Skeletal muscle cell (primary cell): ENCODE measurements around the gene POM121L2.

ENCODE experiments used
- DNase-seq: peaks from one replicate; pipeline ENCODE4 v3.0.0-alpha.2; 2010; ENCODE audit warnings: low read depth
- H3K4me3 ChIP-seq: 2 replicates; pipeline ENCODE4 v1.5.1; 2011; ENCODE audit warnings: low read depth, mild to moderate bottlenecking, control low read depth, low read length, moderate library complexity

Gene POM121L2

GRCh38 chr6:27312146-27312949 is at the start of gene POM121L2:
TSS of gene POM121L2 (minus strand) at chr6:27312273. CDS start at chr6:27312170, 103 bp downstream.
- no peak for DNase-seq
- peak within 1 kb of the TSS; percentile 58 for H3K4me3 ChIP-seq

GRCh38 chr6:27359231-27359630 is 47.2 kb upstream of the POM121L2 start:
- no peak overlapping the region for H3K4me3 ChIP-seq
- DNase-seq, result no peak

DNA sequence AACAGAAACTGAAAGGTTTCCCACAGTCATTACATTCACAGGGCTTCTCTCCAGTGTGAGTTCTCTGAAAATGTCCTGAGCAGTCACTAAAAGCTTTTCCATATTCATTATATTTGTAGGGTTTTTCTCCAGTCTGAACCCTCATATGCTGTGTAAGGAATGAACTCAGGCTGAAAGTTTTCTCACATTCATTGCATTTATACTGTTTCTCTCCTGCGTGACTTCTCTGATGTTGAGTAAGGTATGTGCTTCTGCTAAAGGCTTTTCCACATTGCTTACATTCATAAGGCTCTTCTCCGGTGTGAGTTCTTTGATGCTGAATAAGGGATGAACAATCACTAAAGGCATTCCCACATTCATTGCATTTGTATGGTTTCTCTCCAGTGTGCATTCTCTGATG is 46.7 kb upstream of the POM121L2 start:
- no peak for DNase-seq
- no peak overlapping the region for H3K4me3 ChIP-seq

GRCh38 chr6:27352850-27353249 is 40.8 kb upstream of the POM121L2 start:
- DNase-seq, result no peak
- H3K4me3 ChIP-seq, result no peak overlapping the region

- DNase-seq, result no peak
- no peak overlapping the region for H3K4me3 ChIP-seq
Observed at GRCh38 chr6:27334141-27334540, 22.1 kb upstream of the POM121L2 start.

DNA sequence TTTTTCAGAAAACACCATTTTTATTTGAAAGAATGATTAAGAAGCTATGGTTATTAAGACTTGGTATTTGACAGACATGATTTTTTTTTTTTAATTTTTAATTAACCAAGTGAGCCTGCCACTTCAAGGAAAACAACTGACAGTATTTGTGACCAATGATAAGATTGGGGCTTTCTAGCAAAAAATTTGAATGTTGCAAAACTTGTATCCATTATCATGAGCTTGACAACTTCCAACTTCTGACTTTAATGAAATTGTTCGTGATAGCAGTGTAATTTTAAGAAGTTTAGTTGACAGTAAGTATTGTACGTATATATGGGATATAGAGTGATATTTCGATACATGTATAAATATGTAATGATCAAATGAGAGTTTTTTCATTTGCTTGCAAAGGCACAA is 21.6 kb upstream of the POM121L2 start:
- H3K4me3 ChIP-seq, result peak overlapping the region; percentile 53
- no peak for DNase-seq

- DNase-seq, result peak; percentile 20
- H3K4me3 ChIP-seq, result peak overlapping the region; percentile 53
Observed at GRCh38 chr6:27332692-27333641, 20.9 kb upstream of the POM121L2 start.

GRCh38 chr6:27327023-27327738 is 15.1 kb upstream of the POM121L2 start:
- DNase-seq, result no peak
- no peak overlapping the region for H3K4me3 ChIP-seq

- no peak for DNase-seq
- no peak overlapping the region for H3K4me3 ChIP-seq
Observed at GRCh38 chr6:27321901-27322300, 9.8 kb upstream of the POM121L2 start.

DNA sequence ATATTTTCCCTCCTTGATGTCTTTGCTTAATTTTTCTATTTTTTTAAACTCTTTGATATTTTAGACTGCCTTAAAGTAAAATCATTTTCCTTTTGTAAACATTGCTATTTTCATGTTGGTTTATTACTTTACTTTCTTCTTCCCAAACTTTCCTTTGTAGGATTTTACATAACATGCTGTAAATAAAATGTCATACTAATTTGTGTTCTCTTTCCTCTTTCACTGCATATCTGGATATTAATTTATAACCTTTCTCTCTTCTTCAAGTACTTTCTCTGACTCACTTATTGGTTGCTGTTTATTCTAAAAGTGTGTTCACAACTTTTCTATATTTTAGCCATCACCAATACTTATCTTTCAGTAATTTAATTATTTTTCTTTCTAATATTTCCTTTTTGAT is 9.3 kb upstream of the POM121L2 start:
- DNase-seq, result no peak
- H3K4me3 ChIP-seq, result no peak overlapping the region

DNA sequence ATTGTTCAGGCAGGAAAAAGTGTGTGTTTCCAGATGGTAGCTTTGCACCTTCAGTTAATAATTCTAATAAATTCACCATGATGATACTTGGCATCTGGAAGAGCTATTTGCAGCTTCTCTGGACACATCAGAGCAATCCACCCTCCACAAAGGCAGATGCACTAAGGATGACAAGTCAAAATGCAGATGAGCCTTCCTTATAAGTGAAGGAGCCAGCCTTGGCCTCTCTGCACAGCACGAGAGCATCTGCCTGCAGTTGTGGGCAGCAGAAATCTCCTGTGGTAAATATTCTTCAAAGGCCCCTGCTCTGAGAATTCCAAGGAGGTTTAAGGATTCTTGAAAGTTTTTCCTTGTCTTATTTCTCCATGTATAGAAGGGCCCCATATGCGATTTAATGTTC is 6.9 kb upstream of the POM121L2 start:
- H3K4me3 ChIP-seq, result no peak overlapping the region
- DNase-seq, result no peak

GRCh38 chr6:27314046-27314445 is 2.0 kb upstream of the POM121L2 start:
- H3K4me3 ChIP-seq, result no peak overlapping the region
- no peak for DNase-seq

DNA sequence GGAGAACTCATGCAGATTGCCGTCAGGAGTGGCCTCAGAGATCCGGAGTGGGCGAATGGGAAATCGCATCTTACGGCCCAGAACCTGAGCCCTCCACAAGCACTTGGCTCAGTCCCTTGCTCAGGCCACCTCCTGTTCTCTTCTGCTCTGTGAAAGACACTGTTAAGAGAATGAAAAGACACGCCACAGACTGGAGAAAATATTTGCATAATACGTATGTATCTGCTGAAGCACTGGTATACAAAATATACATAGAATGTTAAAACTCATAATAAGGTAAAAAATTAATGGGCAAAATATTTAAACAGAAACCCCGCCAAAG is 838 bp upstream of the POM121L2 start:
- no peak for DNase-seq
- peak overlapping the region; percentile 58 for H3K4me3 ChIP-seq

DNA sequence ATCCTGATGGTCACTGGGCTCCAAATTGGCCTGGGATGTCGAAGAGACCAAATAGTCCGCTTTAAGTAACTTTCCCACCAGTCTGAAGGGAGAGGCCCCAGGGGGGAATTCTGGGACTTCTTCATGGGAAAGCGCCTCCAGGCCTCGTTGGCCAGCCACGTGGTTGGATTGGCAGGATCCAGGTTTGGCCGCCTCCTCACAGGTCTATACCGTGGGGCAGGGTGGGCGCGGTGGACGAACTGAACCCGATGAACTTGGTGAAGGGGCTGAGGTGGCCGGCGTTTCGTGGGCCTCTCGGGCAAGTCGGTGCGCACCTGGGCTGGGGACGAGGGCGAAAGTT is 297 bp downstream of the POM121L2 start:
- no peak for DNase-seq
- H3K4me3 ChIP-seq, result peak overlapping the region; percentile 58

GRCh38 chr6:27303613-27304272 is 8.3 kb downstream of the POM121L2 start:
- DNase-seq, result no peak
- H3K4me3 ChIP-seq, result no peak overlapping the region

DNA sequence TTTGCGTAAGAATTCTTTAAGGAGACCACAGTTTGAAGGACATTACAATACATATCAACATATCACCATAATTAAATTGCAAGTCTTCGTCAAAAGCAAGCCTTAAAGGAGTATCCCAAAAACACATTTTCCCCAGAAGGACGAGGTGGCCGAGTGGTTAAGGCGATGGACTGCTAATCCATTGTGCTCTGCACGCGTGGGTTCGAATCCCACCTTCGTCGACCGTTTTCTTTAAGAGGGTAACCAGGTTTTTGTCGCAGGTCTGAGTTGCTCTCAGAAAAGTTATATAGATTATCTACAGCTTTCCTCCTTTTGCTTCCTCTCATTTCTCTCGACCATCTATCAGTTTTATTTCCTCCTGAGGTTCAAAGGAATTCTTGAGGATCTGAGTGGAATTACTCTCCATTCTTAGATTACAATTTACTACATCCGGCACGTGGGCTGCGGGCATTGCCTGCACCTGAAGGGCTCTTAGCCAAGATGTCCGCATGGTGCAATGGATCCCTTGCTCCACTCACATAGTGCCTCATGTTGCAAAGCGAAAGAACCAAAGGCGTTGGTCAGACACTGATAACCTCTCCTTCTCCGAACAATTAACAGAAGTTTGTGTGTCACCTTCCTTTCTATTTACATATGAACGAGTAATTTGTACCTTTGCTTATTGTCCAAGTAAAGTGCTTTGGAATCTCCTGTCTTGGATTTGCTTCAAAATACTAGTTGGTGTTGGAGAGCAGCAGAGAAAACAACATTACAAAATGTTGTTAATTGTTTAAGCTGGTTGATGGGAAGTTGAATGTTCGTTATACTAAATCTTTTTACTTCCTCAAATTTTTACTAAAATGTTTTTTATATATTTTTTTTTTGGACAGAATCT is 14.0 kb downstream of the POM121L2 start:
- peak overlapping the region; percentile 21 for H3K4me3 ChIP-seq

DNA sequence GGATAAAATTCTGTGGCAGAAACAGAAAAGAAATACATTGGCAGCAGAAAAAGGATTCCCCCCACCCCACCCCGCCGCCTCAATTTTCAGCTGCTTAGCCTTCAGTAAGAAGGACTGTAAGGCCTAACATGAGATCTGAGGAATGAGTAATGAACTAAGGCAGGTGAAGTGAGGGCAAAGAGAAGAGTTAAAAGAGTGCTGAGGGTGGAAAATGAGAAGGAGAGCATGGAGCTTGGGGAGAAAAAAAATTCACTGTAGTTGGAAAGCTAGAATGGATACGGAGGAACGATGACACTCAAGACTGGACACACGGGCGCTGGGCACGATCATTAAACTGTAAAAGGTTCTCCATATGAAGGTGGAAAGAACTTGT is 14.6 kb downstream of the POM121L2 start:
- H3K4me3 ChIP-seq, result peak overlapping the region; percentile 21
- DNase-seq, result no peak

More for the DNA sequence above, 14.0 kb downstream of the POM121L2 start:
- no peak for DNase-seq

DNA sequence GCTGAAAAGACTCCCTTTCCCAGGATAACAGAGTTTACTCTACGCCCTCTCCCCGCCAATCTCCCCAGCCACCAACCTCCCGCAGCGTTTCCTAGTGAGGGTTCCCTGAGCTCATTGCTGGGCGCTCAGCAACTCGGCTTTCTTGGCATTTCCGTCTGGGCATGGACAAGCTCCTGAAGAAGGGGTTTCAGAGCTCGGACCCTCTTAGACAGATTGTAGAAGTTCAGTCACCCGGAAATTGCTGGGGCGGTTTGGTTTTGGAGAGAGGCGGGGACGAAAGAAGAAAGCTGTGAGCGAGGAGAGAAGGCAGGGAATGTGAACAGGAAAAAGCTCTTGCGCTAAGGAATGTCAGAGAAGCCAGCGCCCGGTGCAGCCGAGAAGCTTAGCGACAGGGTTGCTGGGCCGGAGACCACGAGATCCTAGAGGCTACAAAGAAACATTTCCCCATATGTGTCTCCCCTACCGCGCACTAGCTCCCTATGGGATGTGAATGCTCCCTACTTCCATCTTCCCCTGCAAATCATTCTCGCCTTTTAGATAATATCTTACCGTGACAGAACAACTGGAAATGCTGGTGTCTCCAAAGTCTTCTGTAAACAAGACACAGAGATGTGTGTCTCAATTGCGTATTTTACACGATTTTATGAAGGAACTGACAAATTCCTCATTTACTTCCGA is 15.8 kb downstream of the POM121L2 start:
- H3K4me3 ChIP-seq, result peak overlapping the region; percentile 48
- no peak for DNase-seq
